ENCODE results near the gene LMBRD2.
A peak's percentile ranks its signal among the peaks of the same experiment; 100 is the strongest.

Gene LMBRD2

DNA sequence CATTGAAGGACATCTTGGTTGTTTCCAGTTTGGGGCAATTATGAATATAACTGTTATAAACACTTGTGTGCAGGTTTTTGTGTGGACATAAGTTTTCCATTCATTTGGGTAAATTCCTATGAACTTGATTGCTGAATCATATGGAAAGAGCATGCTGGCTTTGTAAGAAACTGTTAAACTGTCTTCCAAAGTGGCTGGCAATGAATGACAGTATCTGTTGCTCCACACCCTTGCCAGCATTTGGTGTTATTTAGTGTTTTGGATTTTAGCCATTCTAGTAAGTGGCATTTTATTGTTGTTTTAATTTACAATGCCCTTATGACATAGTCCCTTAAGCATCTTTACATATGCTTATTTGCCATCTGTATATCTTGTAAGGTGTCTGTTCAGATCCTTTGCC lies 55.2 kb downstream of the LMBRD2 start:
- DNase-seq = no peak

DNA sequence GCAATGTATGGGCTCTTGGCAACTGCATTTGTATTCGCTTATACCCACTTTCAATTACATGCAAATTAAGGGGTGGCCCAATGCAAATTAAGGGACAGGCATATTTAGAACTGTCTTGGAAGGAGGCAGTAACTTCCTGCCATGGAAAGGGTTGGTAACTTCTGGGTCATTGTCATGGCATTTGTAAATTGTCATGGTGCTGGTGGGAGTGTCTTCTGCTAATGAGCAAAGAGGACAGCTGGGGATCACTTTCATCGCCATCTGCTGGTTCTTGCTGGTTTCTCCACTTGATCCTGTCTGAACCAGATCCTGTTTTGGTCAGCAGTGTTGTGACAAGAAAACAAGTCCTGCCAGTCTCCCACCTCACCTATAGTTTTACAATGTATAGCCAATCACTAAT lies 61.7 kb downstream of the LMBRD2 start:
- no peak for DNase-seq

DNA sequence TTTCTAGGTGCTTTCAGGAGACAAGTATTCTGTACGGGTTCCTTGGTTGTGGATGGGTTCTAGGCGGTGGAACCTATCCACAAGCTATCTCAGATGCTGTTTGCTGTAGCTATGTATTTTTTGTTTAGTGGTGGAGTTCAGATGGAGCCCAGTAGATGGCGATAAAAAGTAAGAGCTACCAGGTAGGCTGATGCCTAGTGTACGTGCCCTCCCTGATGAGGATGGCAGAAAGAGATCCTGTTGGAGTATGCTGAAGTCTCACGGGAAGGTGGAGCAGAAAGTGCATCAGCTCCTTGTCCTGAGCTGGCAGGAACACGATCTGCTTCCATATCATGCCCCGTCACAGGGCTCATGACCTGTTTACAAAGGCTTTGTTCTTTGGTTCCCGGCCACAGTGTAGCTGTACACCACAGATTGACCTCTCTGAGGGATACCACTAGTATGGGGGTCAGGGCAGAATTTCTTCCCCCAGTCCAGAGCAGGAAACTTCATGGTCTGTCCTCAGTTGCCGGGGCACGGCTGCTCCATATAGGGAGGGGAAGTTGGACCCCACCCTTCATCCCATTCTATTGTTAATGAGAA lies 72.4 kb downstream of the LMBRD2 start:
- DNase-seq = peak; percentile 61

DNA sequence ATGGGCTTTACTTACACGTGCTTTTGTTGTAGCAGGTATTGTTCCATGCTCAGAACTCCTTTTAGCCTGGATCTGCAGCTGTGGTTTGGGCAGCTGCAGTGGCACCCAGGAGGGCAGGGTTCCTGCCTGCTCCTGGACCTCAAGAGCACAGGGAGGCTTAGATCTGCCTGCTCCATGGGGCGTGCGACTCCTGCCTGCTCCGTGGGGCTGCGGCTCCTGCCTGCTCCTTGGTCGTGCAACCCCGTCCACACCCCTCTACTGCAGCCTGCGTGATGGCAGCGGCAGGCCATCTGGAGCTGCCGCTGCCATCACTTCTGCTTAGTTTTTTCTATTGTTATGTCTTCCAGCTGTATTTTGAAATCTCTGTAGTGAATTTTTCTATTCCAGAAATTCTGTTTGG lies 73.3 kb downstream of the LMBRD2 start:
- peak; percentile 2 for DNase-seq

DNA sequence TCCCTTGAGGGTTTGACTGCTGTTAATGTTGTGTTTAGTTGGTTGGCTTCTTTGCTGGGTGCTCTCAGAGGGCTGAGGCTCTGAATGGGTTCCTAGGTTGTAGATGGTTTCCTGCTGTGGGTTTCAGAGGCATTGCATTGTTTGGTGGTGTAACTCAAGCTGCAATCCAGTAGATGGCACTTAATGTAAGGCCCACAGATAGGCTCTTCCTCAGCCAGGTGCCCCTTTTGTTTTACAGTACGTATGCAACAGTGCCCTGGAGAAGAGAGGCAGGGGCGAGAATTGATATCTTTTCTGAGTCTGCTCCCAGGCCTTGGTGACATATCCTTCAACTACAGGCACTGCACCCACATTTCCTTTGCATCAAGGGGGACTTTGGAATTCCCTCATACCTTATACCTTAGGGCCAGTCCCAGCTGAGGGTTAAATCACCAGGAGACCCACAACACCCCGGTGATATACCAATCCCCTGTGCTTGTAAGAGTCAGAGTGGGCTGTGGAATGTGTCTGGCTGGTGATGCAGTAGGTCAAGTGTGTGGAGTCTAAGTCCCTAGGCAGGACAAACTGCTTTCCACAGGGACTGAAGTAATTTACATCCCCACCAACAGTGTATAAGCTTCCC lies 78.0 kb downstream of the LMBRD2 start:
- peak; percentile 46 for DNase-seq

DNA sequence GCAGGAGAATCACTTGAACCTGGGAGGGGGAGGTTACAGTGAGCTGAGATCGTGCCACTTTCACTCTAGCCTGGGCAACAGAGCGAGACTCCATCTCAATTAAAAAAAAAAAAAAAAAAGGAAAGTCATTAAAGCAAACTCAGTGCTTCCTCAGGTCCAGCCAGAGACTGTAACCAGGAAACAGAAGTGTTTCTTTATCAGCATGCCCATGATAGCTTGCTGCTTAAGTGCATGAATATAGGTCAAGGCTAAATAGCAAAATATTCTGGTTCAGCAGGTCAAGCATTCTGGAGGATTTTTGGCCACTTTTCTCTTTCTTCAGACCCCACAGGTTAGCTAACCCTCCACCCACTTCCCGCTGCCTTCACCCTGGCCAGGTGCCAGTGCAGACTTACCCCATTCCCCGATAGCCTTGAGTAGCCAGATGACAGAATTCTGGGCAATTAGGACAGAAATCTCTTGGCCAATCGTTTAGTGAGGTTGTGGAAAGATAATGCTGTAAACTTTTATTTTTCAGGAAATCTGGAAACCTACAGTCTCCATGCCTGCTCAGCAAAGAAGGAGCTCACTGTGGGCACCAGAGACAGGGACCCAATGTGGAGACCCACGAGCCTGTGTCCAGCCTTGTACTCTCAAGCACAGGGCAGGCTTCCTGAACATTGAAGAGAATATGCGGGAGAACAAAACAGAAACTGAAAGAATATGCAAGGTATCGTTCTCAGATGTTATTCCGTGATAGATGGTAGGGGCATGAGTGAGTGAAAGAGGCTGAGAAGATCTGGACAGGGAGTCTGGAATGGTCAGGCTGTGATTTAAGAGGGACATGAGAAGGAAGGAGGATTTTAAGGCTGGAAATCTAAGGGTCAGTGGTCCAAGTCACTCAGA lies 80.8 kb downstream of the LMBRD2 start:
- no peak for DNase-seq

DNA sequence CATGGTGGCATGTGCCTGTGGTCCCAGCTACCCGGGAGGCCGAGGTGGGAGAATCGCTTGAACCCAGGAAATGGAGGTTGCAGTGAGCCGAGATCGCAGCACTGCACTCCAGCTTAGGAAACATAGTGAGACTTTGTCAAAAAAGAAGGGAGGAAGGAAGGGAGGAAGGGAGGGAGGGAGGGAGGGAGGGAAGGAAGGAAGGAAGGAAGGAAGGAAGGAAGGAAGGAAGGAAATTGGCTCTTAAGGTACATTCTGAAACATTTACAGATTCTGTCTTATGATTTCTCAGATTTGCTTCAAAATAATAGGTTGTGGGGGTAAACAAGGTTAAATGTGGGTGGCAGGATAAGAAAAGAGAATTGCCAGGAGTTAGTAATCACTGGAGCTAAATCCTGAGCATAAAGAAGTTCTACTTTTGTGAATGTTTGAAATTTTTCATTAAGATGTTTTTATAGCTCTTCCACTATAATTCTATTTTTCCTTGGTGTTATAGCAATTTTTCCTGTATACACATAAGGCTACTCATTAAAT lies 82.9 kb downstream of the LMBRD2 start:
- DNase-seq = no peak

DNA sequence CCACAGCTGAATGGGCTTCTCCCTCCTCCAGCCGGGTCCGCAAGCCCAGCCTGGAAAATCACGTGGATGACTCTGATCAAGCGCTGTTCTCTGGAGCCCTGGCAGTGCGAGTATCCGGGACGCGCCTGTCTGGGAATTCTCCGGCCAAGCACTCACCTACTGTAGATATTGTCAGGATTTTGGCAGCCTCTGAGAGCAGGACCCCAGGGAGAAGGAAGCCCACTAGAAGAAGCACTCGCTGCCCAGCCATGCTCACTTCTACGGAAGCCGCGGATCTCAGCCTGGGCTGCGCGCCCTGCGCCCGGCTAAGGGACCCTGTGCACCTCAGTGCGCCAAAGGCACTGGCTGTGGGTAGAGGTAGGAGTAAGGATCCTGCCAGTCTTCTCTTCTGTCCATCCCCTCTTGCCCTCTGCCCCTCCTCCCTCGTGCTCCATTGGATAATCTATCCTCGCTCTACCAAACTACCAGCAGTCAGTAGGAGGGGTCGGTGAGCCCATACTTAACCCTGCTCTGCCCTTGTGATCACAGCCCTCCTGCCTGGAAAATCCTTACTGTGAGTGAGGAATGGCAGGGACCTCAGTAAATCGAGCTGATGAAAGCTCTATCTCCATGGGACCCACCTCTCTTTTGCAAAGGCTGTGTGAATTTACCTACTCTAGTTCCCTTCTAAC lies 85.0 kb downstream of the LMBRD2 start, which contains the start of gene UGT3A2:
TSS of gene UGT3A2 (minus strand) at position 343 of the 671 bp plus-strand sequence. CDS start at position 250, 93 bp downstream.
- DNase-seq = no peak

DNA sequence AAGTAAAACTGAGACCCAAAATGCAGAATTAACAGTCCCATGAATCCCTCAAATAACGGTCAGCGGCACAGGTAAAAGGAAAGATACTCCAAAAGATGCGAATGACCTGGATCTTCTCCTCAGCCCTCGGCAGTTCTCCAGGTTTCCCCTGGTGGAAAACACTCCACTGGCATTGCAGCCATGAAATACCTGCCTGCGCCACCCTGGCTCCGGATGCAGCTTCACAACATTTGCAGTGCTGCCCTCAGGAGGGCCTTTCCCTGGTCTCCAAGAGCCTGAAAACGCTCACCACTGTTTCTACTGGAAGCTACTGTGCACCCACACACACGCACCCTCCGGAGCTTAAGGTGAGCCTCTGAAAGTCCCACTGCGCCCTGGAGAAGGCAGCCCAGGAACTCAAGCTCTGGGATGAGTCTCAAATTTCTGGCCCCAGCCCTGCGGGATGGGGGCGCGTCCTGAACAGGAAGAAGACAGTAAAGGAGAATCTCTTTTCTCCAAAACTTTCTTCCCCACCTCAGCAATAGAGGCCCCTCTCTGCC lies 85.6 kb downstream of the LMBRD2 start:
- no peak for DNase-seq

DNA sequence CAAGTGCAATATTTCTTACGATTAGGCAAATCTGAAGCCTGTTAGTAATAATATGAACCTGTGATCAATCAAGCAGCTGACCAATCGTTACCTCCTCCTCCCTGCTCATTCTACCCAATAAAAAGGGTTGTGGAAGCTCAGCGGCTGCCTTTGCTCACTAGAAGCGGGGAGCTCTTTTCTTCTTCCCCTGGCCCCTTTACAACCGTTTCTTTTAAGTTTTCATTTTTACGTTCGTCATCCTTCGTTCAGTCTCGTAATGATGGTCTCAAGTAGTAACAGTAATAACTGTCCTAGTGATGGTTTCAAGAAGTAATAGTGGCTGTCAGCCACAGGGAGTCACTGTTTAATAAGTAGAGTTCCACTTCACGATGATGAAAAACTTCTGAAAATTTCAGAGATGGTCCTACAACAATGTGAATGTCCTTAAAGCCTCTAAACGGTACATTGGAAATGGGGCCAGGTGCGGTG lies 91.2 kb downstream of the LMBRD2 start:
- DNase-seq = no peak

DNA sequence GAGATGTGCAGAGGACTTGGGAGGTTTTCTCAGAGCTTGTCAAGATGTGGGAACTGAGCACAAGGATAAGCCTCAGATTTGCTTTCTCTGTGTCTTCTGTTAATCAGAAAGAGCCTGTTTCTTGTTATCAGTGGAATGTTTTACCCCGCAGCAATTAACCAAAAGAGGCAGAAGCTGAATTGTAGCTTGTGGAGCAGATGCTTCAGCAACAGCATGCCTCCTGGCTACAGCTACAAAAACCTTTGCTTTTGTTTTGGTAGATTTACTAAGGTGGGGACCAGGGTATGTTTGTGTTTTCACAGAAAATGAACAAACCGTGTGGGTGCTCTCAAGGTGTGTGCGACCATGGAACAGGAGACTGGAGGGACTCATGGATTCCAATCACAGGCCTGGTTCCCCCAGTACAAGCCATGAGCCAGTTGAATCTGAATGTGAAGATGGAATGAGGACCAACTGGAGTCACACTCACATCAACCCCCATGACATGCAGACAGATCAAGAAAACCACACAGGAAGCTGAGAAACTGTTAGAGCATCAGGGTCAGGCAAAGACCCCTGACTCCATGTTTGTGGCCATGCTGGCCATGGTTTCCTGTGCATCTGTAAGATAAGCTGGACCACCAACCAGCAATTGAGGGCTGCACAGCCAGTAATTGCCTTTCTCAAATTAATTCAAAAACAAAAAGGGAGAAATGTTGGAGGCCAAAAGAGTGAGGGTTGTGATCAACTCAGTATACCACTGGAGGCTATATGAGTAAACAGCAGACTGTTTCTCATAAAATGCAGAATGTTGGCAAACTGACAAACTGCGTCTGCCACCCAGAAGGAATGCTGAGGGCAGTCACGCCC lies 91.9 kb downstream of the LMBRD2 start:
- DNase-seq = no peak

DNA sequence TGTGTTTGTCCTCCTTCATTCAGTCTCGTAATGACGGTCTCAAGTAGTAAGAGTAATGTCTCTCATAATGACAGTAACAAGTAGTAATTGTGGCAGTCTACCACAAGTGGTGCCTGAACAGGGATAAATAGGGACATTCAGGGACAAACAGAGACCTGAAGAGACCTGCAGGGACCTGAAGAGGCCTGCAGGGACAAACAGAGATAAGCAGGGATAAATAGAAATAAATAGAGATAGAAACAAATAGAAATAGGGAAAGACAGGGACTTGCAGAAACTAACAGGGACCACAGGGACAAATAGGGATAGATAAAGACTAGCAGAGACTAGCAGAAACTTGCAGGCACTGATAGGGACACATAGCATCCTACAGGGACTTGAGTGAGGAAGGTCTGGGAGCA lies 92.9 kb downstream of the LMBRD2 start:
- no peak for DNase-seq

DNA sequence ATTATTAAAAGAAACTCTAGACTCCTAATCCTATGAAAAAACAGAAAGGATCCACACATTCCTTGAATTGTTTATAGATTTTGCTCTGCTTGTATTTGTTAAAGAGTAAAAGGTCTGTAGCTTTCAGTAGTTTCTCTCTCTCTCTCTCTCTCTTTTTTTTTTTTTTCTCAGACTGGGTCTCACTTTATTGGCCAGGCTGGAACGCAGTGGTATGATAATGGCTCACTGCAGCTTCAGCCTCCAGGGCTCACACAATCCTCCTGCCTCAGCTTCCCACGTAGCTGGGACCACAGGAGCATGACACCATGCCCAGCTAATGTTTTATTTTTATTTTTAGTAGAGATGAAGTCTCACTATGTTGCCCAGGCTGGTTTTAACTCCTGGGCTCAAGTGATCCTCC lies 94.3 kb downstream of the LMBRD2 start:
- no peak for DNase-seq

DNA sequence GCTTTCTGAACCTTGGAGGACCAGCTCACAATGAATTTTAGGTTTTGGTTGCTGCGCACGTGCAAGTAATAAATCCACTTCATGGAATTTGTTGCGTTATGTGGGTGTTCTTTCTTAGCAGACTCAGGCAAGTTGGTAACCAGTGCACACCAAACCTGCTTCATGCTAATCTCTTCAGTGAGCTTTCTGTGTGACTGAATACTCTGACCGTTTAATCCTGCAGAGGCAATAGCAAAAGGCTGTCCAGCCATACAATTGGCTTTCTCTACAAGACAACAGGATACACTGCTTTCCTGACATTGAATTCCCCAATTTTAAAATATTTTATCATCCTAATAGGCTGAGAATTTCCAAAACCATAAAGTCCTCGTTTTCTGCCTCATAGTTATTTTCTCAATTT lies 95.3 kb downstream of the LMBRD2 start:
- no peak for DNase-seq

DNA sequence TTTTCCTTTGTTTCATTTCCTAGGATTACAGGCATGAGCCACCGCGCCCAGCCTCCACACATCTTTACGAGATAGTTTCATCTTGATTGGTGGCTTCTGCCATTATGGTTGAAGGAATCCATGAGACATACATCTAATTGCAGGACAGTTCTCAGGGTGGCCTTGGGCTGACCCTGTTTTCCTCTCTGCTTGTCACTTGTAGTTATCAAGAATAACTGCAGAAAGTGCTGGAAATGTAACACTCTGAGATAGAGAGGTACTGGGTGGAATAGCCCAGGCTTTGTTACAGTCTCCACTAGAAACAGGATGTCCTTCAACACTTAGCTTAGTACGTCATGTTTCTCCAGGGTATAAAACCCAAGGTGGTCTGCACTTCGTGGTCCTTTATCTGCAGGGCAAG lies 95.7 kb downstream of the LMBRD2 start:
- DNase-seq = no peak

DNA sequence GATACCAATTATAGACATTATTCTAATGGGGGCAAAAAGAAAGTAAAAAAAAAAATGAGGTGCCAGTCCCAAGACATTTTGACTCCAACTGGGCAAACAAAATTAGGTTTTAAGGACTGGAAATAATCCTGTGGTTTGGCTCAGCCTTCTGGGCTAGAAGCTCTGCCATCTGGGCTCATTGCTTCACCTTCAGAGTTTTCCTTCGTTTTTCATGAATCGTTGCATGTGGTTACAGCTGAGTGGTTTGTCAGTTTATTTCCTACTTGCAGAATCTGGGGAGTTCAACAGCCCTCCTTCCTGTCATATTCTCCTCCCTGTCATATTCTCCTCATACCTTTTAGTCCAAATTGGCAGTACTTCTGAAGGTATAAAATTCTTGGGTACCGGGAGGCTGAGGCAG lies 97.0 kb downstream of the LMBRD2 start:
- DNase-seq = no peak

DNA sequence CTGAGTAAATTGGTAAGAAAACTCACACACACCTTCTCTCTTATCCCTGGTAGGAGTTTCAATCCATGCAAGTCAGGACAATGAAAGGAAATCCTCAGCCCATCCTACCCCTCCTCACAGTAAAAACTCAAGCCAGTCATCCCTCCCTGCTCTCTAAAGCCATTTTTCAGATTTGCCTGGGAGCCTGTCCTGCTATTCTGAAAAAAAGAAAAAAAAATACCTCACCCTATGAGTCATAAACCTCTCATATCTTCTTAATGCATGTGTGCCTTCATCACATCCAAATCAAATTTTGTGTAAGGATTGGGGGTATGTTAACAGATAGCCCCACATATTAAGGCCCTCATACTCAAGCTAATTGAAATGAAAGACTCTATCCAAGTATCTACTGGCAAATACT lies 99.1 kb downstream of the LMBRD2 start:
- DNase-seq = no peak

DNA sequence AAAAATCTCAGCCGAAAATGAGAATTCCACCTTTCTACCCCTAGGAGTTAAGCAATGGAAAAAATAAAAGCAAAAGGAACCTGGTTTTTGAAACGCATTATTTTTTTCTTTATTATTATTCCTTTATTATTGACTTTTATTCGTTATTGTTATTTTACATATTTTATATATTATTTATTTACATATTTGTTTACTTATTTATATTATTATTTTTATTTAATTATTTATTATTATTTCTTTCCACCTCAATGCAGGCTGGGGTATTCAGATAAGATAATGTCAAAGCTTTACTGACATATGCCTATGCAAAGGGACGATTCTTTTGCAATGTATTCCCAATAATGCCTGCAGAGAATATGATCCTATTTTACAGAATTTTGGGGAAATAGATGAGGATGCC lies 101.7 kb downstream of the LMBRD2 start:
- no peak for DNase-seq

Data from NCI-H146 (cell line).